Activated T-cell treated with anti-CD3 and anti-CD28 coated beads, Interleukin-2, amount 50 U/mL, for 1 hour (primary cell): ENCODE measurements around the gene KMT2C.

Source experiments
- DNase-seq: peaks from one replicate; pipeline ENCODE4 v3.0.0-alpha.2; 2020

Gene KMT2C

GRCh38 chr7:152136686-152137085 is 299.1 kb downstream of the KMT2C start:
- no peak for DNase-seq

GRCh38 chr7:152133804-152134203 is 302.0 kb downstream of the KMT2C start:
- no peak for DNase-seq

- no peak for DNase-seq
These were observed 303.0 kb downstream of the KMT2C start for GRCh38 chr7:152132812-152133211.

GRCh38 chr7:152131981-152132494 is 303.8 kb downstream of the KMT2C start:
- DNase-seq = no peak

GRCh38 chr7:152130658-152131590 is 304.9 kb downstream of the KMT2C start:
- no peak for DNase-seq

- DNase-seq = no peak
These were observed 306.1 kb downstream of the KMT2C start for GRCh38 chr7:152129682-152130081.

GRCh38 chr7:152128741-152129461 is 306.9 kb downstream of the KMT2C start:
- DNase-seq = no peak

GRCh38 chr7:152128252-152128651 is 307.6 kb downstream of the KMT2C start:
- no peak for DNase-seq

GRCh38 chr7:152127229-152127628 is 308.6 kb downstream of the KMT2C start:
- DNase-seq = no peak

GRCh38 chr7:152126741-152127140 is 309.1 kb downstream of the KMT2C start:
- DNase-seq = no peak

- no peak for DNase-seq
These were observed 313.3 kb downstream of the KMT2C start for GRCh38 chr7:152122540-152122939.

GRCh38 chr7:152121432-152121831 is 314.4 kb downstream of the KMT2C start:
- DNase-seq = no peak

- DNase-seq = no peak
These were observed 315.0 kb downstream of the KMT2C start for GRCh38 chr7:152120776-152121175.

GRCh38 chr7:152120210-152120609 is 315.6 kb downstream of the KMT2C start:
- DNase-seq = no peak

- DNase-seq = no peak
These were observed 318.4 kb downstream of the KMT2C start for GRCh38 chr7:152117356-152117755.

- no peak for DNase-seq
These were observed 320.6 kb downstream of the KMT2C start for GRCh38 chr7:152115021-152115718.

- DNase-seq = no peak
These were observed 323.0 kb downstream of the KMT2C start for GRCh38 chr7:152112829-152113228.

- no peak for DNase-seq
These were observed 327.4 kb downstream of the KMT2C start for GRCh38 chr7:152108359-152108758.

GRCh38 chr7:152107945-152108344 is 327.9 kb downstream of the KMT2C start:
- no peak for DNase-seq

GRCh38 chr7:152106990-152107389 is 328.8 kb downstream of the KMT2C start:
- no peak for DNase-seq

- no peak for DNase-seq
These were observed 330.6 kb downstream of the KMT2C start for GRCh38 chr7:152105205-152105604.

GRCh38 chr7:152103691-152104090 is 332.1 kb downstream of the KMT2C start:
- DNase-seq = no peak

- DNase-seq = no peak
These were observed 332.7 kb downstream of the KMT2C start for GRCh38 chr7:152103066-152103465.
